ENCODE data around the gene IL17A.

Gene IL17A

GRCh38 chr6:52216932-52217575 is 30.9 kb downstream of the IL17A start:
- DNase-seq (ENCODE audit: low read depth), result no peak

GRCh38 chr6:52217761-52218160 is 31.6 kb downstream of the IL17A start:
- no peak for DNase-seq (ENCODE audit: low read depth)

- DNase-seq (ENCODE audit: low read depth), result no peak
Measured at GRCh38 chr6:52221302-52221701, 35.1 kb downstream of the IL17A start.

GRCh38 chr6:52227495-52227894 is 41.3 kb downstream of the IL17A start:
- DNase-seq (ENCODE audit: low read depth), result no peak

GRCh38 chr6:52230685-52231084 is 44.5 kb downstream of the IL17A start:
- peak; percentile 8 for DNase-seq (ENCODE audit: low read depth)

- DNase-seq (ENCODE audit: low read depth), result no peak
Measured at GRCh38 chr6:52231406-52232127, 45.4 kb downstream of the IL17A start.

- no peak for DNase-seq (ENCODE audit: low read depth)
Measured at GRCh38 chr6:52233005-52233404, 46.8 kb downstream of the IL17A start.

- DNase-seq (ENCODE audit: low read depth), result peak; percentile 21
Measured at GRCh38 chr6:52233975-52234823, 48.0 kb downstream of the IL17A start.
